Measurements from ENCODE around the gene M1AP. TPM values are rescaled to one million over a fixed set of nuclear protein-coding genes. Genes with fewer than 3 reads are reported as not detected.

The M1AP gene
- polyA plus RNA-seq, 1 of the 3 experiments (the other 2 are of a cell fraction): 0.02 TPM

GRCh38 chr2:74578408-74578807 lies 69.7 kb downstream of the M1AP start (continued):
- TF ChIP-seq RFX5 (IDR thresholded peaks at IDR 0.05; ENCODE audit: low read length) (no peak), CTCF (IDR thresholded peaks at IDR 0.05) (no peak)

- ChIA-PET POLR2A (interaction anchor here (0.5 kb wide), 1 partner anchor 105 kb away, joined by 3 read pairs; the partner anchor contains the start of gene MRPL53), CTCF (interaction anchor here (1.1 to 7.3 kb wide), 5 partner anchors 11 to 754 kb away, joined by 3 to 75 read pairs (median 6); no protein-coding TSS in a partner anchor)
- no peak overlapping the region for H3K9ac ChIP-seq
- no peak overlapping the region for H3K4me2 ChIP-seq
- H3K36me3 ChIP-seq (replicated peaks in 1 of 2; ENCODE audit: control insufficient read depth in 1 of 2, insufficient read depth in 2 of 2, low read length in 1 of 2): no peaks in the 10 kb centered on the region
- no peaks in the 10 kb centered on the region for H4K20me1 ChIP-seq (ENCODE audit: insufficient read depth)
- peaks cover 7 to 20% of the 10 kb centered on the region in 2 experiments for H3K4me1 ChIP-seq (ENCODE audit: control insufficient read depth in 1 of 2, insufficient read depth in 2 of 2, low read depth in 1 of 2, low read length in 1 of 2)
- H3F3A ChIP-seq (replicated peaks; ENCODE audit: insufficient read depth): peaks cover 36% of the 10 kb centered on the region
- no peaks in the 10 kb centered on the region for H3K9me2 ChIP-seq
- WGBS (ENCODE audit: low lambda C conversion rate): 47% methylated on average over 2 of the region's 2 CpGs
- no peaks in the 10 kb centered on the region for H3K27me3 ChIP-seq (ENCODE audit: insufficient read depth)
- DNase-seq: no peak
- peak overlapping the region; percentile 20; the same call in 1 of the 2 replicates for H2AFZ ChIP-seq (ENCODE audit: low read depth)
- no peaks in the 10 kb centered on the region for H3K79me2 ChIP-seq (ENCODE audit: insufficient read depth)
- H3K27ac ChIP-seq (ENCODE audit: low read depth in 2 of 2, low read length in 1 of 2): peak overlapping the region; percentile 17 to 29; a peak in 2 of 4 replicates
- H3K4me3 ChIP-seq (ENCODE audit: low read depth in 2 of 2, low read length in 1 of 2): no peak overlapping the region
- H3K9me3 ChIP-seq: no peaks in the 10 kb centered on the region
- TF ChIP-seq FOSL2 (IDR thresholded peaks at IDR 0.05; ENCODE audit: borderline replicate concordance, low read depth): no peak
- peak; percentile 16; the same call in 1 of the 2 replicates for TF ChIP-seq TCF12 (IDR thresholded peaks at IDR 0.05)
- TF ChIP-seq GABPA (IDR thresholded peaks at IDR 0.05; ENCODE audit: low read depth): peak; percentile 64
These were observed 70.7 kb downstream of the M1AP start for GRCh38 chr2:74577448-74577847.

GRCh38 chr2:74576863-74577229 lies 71.3 kb downstream of the M1AP start:
- Histone ChIP-seq H3K9ac (no peak overlapping the region), H3F3A (replicated peaks; ENCODE audit: insufficient read depth) (peaks cover 38% of the 10 kb centered on the region), H2AFZ (ENCODE audit: low read depth) (no peak overlapping the region), H3K27ac (ENCODE audit: low read depth in 2 of 2, low read length in 1 of 2) (peak overlapping the region; percentile 29 to 44; a peak in 2 of 4 replicates), H3K4me1 (ENCODE audit: control insufficient read depth in 1 of 2, insufficient read depth in 2 of 2, low read depth in 1 of 2, low read length in 1 of 2) (peaks cover 7 to 20% of the 10 kb centered on the region in 2 experiments), H3K9me3 (no peaks in the 10 kb centered on the region), H3K27me3 (ENCODE audit: insufficient read depth) (no peaks in the 10 kb centered on the region), H3K9me2 (no peaks in the 10 kb centered on the region), H3K4me2 (no peak overlapping the region), H3K79me2 (ENCODE audit: insufficient read depth) (no peaks in the 10 kb centered on the region), H4K20me1 (ENCODE audit: insufficient read depth) (no peaks in the 10 kb centered on the region), H3K36me3 (replicated peaks in 1 of 2; ENCODE audit: control insufficient read depth in 1 of 2, insufficient read depth in 2 of 2, low read length in 1 of 2) (no peaks in the 10 kb centered on the region), H3K4me3 (ENCODE audit: low read depth in 2 of 2, low read length in 1 of 2) (no peak overlapping the region)
- DNase-seq: no peak
- POLR2A ChIA-PET: interaction anchor here (0.5 kb wide), 1 partner anchor 104 kb away, joined by 3 read pairs; the partner anchor contains the start of gene MRPL53
- peak; percentile 58 for TF ChIP-seq NFIC (IDR thresholded peaks at IDR 0.05; ENCODE audit: borderline replicate concordance)
- TF ChIP-seq NRF1 (IDR thresholded peaks at IDR 0.05; ENCODE audit: low read depth, low read length): no peak
- TF ChIP-seq TCF12 (IDR thresholded peaks at IDR 0.05): peak; percentile 23; the same call in 1 of the 2 replicates
- CTCF ChIA-PET: interaction anchor here (0.9 to 7.3 kb wide), 6 partner anchors 10 to 753 kb away, joined by 3 to 75 read pairs (median 4); no protein-coding TSS in a partner anchor
- 48% methylated on average over 1 of the region's 1 CpG for WGBS (ENCODE audit: low lambda C conversion rate)

All from SK-N-SH (cell line).